Activated CD4-positive, CD25-positive, alpha-beta regulatory T cell (primary cell): ENCODE data around the gene XPO4.
"Not testable (repeated sequence)": the region's sequence is repeated elsewhere in the genome, so short reads cannot be mapped to it uniquely, and the experiment has no call there.

Experiments used
- DNase-seq, 4 experiments: peaks; one replicate each; lab custom pipeline; 2025; lab: John Stamatoyannopoulos, UW

The XPO4 gene

DNA sequence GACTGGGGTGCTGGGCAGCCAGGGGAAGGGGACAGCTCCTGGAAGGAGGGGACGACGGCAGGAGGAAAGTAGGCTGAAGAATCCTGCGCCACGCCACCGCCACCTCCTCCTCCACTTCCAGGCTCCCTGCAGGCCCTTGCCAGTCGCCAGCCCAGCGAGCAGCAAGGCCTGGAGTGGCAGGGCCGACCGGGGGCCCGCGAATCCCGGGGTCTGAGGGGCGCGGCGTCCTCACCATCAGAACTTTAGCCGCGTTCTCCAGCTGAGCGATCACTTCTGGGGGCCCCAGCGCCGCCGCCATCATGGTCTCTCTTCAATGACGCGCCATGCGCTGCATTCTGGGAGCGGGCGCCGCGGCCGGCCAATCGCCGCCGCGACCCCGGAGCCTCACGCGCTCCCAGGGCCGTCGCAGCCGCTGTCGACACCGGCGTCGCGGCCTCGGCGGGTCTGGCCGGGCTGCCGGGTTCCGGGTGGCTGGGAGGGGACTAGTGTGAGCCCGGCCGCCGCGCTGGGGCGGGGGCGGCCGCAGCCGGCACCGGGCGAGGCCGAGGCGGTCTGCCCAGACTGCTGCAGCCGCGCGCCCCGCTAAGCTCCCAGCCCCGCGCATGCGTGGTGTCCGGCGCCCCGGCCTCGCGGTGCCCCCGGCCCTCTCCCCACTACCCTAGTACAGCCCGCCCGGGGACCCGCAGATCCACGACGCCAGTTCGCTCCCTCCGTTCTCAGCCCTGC, at the start of gene XPO4:
Gene XPO4 (minus strand): TSS at position 309 of the 726 bp plus-strand sequence. CDS start 8 bp downstream, at position 301.
- DNase-seq: peak; percentile 61 to 68 (median 66)

DNA sequence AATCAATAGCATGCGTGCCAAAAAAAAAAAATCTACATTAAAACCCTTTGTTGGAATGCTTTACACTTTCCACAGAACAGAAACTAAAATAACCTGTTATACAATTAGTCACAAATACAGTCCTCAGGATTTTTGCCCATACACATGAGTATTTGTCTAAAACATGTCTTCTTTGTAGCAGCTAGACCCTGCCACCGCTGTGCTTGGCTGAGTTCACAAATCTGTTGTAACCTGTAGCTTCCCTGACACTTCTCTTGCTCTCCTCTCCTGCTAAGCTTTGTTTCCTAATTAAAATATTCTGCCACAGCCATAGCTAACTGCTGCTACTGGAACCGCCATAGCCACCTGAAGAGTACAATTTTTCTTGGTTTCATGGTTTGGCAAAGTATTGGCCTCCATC, 45.5 kb upstream of the XPO4 start:
- DNase-seq: not testable (repeated sequence)

DNA sequence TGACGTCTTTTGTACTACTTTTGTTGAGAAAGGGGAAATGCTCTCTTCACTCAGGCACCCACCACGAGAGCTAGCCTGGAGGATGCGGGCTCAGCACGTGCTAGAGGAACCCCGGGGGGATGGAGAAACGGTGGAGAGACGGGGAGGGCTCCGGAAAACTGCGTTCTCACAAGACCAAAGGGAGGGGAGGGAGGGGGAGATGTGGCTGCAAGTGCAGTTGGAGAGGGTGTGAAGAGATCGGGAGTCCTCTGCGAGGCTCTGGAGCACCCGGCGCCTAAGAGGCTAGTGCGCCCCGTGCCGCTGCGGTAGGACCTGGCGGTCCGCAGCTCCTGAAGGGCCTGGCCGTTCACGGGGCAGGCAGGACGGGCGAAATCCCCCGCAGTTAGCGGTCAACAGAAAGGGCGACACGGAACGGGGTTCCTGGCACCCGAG, 43.4 kb upstream of the XPO4 start:
- DNase-seq: no peak

DNA sequence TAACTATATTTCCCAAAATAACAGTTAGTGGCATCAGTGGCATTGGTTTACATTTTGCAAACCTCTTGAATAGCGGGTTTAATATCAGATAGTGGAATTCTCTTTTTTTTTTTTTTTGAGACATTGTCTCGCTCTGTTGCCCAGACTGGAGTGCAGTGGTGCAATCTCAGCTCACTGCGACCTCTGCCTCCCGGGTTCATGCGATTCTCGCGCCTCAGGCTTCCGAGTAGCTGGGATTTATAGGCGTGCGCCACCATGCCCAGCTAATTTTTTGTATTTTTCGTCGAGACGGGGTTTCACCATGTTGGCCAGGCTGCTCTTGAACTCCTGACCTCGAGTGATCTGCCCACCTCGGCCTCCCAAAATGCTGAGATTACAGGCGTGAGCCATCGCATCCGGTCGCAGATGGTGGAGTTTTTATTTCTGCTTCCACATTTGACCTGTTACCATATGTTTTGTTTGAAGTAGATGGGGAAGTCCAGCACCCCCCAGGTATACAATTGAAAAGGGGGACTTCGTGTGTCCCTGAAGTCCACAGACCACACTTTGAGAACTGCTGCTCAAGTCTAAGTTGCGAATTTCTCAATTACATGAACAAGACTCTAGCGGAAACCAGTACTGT, 40.5 kb upstream of the XPO4 start:
- DNase-seq: no peak

DNA sequence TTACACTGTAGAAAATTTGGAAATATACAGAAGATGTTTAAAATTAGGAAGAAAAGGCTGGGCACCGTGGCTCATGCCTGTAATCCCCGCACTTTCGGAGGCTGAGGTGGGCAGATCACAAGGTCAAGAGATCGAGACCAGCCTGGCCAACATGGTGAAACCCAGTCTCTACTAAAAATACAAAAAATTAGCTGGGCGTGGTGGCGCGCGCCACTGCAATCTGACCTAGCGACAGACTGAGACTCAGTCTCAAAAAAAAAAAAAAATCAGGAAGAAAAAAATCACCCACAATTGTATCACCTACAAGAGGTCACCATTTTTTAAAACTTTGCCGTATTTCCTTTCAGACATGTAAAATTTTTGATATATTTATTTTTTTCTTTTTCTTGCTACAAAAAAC, 38.0 kb upstream of the XPO4 start:
- not testable (repeated sequence) for DNase-seq

DNA sequence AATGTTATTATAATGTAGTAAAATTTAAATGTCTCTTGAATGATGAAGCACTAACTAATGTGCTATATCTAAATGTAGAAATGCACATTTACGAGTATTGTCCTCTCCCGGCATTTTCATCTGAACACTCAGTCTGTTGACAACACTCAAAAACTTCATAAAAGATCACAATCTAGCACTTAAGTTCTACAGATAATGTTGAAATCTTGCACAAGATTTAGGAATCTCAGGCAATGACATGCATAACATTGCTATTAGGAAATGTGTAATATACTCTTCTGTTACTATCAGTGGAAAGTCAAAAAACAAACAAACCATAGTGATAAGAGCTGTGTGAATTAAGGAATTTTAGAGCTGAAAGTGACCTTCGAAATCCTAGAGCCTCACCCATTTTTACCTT, 37.5 kb upstream of the XPO4 start:
- no peak for DNase-seq

DNA sequence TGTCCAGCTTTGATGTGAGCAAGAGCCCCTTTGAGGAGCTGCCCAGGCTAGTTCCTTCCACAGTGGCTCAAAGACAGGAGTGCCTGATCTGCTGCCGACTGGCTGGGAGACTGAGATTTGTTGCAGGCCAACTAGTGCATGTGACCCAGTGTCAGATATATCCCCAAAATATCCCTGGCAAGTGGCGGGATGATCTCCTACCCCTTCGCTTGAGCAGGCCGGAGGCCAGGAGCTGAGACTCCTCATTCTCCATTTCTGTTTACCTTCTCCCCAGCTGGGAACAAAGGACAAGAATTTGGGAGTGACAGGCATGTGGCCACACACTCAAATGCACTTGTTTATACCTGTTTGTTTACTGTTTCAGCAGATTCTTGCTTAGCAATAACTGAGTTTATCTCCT, 37.1 kb upstream of the XPO4 start:
- no peak for DNase-seq

DNA sequence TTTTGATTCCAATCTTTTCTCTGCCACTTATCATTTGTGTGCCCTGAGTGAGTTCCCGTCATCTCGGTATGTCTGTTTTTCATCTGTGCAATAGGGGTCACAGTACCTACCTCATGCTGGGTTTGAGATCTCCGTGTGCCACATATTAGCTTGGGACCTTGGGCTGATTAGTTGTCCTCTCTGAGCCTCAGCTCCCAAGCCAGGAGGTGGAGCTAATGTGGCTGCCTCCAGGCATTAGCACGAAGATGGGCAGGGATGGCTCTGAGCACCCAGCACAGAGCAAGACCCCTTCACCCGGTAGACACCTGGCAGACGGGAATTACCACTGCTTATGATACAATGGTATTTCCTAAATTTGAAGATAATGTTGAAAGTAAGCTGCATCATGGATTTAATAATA, 35.8 kb upstream of the XPO4 start:
- no peak for DNase-seq

DNA sequence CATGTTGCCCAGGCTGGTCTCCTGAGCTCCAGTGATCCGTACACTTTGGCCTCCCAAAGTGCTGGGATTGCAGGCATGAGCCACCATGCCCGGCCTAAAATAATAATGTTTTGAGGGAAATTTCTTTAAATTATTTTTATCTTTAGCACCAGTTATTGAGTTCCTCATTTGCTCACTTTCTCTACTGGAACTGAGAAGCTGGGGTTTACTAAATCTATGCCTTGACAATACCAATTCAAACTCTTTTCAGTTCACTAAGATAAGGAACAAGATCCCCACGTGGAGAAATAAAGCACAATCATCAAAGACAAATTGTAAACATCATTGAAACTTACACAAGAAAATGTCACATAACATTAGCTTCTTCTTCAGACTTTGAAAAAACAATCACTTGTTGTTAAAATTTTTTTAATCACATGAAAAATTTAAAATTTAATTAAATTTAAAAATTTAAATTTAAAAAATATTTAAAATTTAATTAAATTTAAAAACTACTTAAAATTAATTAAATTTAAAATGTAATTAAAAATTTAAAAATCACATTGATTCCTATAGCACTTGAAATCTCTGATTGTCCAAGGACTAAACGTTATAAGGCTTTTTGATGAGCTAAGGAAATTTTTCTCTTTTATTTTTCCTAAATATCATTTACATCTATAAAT, 25.2 kb upstream of the XPO4 start:
- no peak for DNase-seq

DNA sequence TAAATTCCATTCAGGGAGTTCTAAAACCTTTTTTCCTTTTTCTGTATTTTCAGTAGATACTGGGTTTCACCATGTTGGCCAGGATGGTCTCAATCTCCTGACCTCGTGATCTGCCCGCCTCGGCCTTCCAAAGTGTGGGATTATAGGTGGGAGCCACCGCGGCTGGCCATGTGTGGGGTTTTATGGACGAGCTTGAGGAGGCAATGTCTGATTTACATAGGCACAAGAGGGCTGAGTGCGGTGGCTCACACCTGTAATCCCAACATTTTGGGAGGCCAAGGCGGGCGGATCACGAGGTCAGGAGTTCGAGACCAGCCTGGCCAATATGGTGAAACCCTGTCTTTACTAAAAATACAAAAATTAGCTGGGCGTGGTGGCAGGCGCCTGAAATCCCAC, 22.8 kb upstream of the XPO4 start:
- not testable (repeated sequence) for DNase-seq

DNA sequence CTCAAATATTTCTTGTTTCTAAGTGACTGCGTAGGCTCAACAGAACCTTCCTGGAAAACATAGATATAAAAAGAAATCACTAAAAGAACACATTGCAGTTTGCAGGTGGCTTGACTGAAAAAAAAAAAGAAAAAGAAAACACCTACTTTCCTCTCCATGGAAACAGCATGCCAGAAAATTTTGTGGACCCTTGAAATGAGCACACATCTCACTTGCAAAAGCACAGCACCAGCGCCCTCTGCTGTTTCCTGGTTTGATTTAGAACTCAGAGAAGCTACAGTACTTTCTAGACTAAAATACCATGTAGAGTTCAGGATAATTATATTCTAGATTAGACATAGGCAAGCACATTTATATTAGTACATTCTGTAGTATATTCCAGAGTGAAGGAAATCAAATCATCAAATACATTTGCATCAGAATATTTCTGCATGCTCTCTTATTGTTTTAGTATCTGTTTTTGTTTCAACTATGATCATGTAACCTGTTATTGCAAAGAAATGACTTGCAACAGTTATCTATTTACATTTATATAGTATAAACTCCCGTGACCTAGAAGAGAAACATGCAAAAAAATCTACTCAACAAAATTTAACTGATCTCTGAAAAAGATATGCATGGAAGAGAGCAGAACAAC, 22.3 kb upstream of the XPO4 start:
- DNase-seq: peak; percentile 30 to 53 (median 36)

DNA sequence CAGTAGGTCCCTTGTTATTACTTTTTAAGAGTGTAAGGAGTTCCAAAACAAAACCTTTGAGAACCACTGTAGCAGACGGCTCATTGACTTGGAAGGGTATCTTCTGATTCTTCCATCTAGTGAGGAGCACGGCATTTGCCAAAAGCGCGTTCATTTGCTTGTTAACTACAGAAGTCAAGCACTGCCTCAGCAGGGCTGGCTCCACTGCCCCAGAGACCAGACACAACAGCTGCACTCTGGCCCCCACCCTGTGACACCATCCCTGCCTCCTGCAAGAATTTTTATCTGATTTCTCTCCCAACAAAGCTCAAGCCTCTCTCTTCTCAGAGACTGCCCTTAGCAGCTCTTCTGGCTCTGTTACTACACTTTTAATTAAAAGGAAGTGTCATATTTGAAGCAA, 20.7 kb upstream of the XPO4 start:
- DNase-seq: no peak

DNA sequence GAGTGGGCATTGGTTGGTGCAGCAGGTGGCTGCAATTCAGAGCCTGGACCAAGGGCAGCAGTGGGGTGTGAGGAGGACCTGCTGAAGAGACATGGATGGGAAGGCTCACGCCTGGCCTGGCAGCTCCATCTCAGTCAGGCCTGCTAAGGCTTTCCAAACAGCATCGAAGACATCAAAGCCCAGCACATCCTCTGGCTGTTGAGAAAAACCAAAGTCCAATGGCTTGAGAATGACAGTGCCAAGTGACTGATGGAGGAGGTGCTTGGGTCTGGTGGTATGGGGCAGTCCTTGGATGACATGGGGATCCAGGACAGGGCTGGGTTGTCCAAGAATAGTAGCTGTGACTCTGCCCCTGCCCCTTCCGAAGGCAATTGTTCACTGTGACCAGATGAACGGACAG, 19.0 kb upstream of the XPO4 start:
- no peak for DNase-seq

DNA sequence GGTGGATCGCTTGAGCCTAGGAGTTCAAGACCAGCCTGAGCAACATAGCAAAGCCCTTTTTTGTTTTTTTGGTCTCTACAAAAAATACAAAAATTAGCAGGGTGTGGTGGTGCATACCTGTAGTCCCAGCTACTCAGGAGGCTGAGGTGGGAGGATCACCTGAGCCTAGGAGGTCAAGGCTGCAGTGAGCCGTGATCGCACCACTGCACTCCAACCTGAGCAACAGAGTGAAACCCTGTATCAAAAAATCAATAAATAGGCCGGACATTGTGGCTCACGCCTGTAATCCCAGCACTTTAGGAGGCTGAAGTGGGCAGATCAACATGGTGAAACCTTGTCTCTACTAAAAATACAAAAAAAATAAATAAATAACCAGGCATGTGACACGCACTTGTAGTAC, 13.1 kb upstream of the XPO4 start:
- not testable (repeated sequence) for DNase-seq

DNA sequence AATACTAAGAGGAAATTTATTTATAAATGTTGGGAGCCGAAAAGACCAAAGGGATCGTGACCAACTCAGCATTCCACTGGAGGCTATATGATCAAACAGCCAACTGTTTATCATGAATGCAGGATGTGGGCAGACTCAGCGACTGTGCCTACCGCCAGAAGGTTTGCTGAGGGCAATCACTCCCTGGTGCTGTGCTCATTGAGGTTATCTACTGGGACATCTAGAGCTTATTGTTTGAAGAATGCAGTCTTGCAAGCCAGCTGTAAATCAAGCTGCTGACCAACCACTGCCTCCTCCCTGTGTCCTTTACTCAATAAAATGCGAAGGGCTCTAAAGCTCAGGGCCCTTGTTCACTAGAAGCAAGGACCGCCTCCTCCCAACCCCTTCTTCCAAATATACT, 8.5 kb upstream of the XPO4 start:
- DNase-seq: no peak

DNA sequence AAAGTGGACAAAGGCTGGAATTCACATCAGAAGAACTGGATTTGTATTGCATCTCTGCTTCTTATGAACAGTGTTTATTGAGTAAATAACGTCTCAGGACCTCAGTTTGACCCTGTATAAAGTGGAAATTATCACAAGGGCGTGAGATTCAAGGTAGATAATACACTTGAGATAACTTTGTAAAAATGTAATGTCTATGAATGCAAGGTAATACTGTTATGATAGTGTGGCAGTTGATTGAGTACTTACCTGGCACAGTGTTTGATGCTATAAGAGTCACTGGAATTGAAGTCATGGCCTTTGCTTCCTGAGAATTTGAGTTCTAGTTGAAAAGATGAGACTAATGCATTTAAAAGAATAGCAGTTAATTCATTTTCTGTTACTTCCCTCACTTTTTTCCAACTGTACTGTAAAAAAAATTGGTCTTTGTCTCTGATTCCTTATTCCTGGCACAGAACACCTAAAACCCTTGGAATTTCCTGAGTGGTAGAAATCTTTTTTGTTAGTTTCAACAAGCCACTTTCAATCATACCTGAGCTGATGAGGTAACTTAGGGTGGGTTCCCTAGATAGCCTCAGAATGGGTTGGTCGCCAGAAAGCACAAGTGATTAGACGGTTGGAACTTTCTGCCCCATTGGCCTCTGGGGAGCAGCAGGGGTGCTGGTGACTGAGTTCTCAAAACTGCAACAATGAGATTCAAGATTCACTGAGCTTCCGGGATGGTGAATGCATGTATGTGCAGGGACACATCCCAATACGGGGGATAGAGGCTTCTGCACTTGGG, 6.4 kb upstream of the XPO4 start:
- no peak for DNase-seq

DNA sequence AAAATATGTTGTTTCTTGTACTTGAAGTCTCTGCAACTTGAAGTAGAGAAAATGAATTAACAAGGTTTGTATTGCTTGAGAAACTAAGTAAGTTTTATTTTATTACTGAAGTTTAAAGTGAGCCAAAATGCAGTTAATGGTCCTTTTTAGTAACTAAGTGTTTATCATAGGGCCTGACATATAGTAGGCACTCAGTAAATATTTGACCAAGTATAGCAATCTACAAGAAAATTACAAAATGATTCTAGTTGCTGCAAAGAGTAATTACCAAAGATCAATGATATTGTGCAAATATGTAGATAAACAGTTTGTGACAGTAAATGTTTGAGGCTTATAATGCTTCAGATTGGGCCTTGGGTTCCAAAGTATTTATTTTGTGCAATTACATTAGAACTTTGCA, 2.4 kb upstream of the XPO4 start:
- no peak for DNase-seq

DNA sequence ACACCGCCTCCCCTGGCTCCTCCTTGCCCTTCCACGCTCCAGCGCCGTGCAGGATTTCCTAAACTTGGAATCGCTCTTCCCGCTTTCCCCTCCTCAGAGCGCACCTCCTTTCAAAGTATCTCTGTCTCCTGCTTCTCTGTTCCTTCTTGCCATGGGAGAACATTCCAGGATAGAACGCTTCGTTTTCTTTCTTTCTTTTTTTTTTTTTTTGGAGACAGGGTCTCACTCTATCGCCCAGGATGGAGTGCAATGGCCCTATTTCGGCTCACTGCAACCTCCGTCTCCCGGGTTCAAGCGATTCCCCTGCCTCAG, 574 bp upstream of the XPO4 start:
- no peak for DNase-seq

DNA sequence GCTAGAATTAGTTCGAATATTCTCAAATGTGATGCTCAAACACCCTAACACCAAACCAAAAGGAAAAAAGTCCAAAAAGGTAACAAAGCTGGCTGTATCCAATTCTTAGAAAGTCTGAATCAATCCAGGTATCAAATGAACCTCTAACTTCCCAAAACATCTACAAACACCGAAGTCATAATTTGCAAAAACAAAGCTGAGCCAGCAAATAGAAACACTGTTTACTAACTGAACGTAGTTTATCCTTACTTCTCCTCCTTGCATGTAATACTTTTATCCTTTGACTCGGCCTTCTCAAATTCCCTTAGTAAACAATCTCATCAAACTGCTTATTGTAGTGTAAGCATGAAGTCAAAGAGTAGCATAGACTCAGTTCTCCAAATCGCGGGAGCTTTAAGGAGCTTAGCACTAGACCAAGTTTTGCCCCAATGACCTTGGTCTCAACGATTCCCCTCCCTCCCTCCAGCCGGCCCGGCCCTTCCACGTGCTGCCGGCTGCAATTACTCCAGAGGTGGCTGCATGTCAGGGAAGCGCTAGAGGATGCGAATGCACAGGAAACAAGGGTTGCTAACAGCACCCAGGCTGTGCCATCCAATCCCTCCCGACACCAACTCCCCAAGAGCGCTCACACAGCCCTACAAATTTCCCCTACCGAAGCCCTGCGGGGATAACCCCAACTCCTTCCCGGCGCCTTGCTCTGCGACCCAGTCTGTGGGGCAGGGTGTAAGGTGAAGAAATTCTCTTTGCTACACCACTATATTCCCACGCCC, 693 bp downstream of the XPO4 start:
- DNase-seq: peak in 1 of 4 experiments; percentile 1

DNA sequence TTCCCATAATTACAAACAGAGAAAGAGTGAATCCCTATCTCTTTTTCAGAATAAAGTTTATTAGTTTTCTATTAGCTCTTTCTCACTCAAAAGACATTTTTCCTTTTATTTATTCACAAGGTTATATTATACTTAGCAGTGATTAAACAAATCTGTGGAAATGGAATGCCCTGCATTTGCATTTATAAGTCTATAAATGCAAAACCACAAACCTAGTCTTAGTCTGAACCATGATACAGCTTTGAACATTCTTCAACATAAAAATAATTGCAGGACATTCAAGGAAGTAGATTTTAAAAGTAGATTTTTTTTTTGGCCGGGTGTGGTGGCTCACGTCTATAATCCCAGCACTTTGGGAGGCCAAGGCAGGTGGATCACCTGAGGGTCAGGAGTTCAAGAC, 8.3 kb downstream of the XPO4 start:
- no peak for DNase-seq

DNA sequence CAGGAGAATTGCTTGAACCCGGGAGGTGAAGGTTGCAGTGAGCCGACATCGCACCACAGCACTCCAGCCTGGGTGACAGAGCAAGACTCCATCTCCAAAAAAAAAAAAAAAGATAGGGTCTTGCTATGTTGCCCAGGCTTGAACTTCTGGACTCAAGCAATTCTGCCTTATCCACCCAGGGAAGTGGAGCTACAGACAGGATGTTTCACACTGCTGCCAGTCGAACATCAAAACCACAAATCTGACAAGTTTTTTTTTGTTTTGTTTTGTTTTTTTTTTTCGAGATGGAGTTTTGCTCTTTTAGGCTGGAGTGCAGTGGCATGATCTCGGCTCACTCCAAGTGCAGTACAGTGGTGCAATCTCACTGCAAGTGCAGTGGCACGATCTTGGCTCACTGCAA, 10.8 kb downstream of the XPO4 start:
- DNase-seq: no peak
